Ishikawa (cell line): Measurements from ENCODE around the gene NRG3.

Source experiments
- CEBPB ChIP-seq: IDR thresholded peaks from 2 replicates; pipeline ENCODE4 v1.6.1; 2012
- CREB1 ChIP-seq: IDR thresholded peaks from 2 replicates; pipeline ENCODE4 v1.6.1; 2012; ENCODE audit warnings: low read depth
- EGR1 ChIP-seq: IDR thresholded peaks from 2 replicates; pipeline ENCODE4 v1.6.1; 2012
- EP300 ChIP-seq: IDR thresholded peaks from 2 replicates; pipeline ENCODE4 v1.6.1; 2012; ENCODE audit warnings: borderline replicate concordance
- FOXM1 ChIP-seq: IDR thresholded peaks from 2 replicates; pipeline ENCODE4 v1.6.1; 2012; ENCODE audit warnings: low read depth, borderline replicate concordance
- MAX ChIP-seq: IDR thresholded peaks from 2 replicates; pipeline ENCODE4 v1.6.1; 2012
- NFIC ChIP-seq: IDR thresholded peaks from 2 replicates; pipeline ENCODE4 v1.6.1; 2012
- RAD21 ChIP-seq: IDR thresholded peaks from 2 replicates; pipeline ENCODE4 v1.6.1; 2012; ENCODE audit warnings: low read depth
- REST ChIP-seq: IDR thresholded peaks from 2 replicates; pipeline ENCODE4 v1.6.1; 2012; ENCODE audit warnings: low read depth, mild to moderate bottlenecking
- TAF1 ChIP-seq: IDR thresholded peaks from 2 replicates; pipeline ENCODE4 v1.6.1; 2012; ENCODE audit warnings: low read depth, mild to moderate bottlenecking
- TCF12 ChIP-seq: IDR thresholded peaks from 2 replicates; pipeline ENCODE4 v1.6.1; 2012; ENCODE audit warnings: low read depth
- TEAD4 ChIP-seq: IDR thresholded peaks from 2 replicates; pipeline ENCODE4 v1.6.1; 2012
- USF1 ChIP-seq: IDR thresholded peaks from 2 replicates; pipeline ENCODE4 v1.6.1; 2012
- YY1 ChIP-seq: IDR thresholded peaks from 2 replicates; pipeline ENCODE4 v1.6.1; 2012; ENCODE audit warnings: low read depth
- ZBTB7A ChIP-seq: IDR thresholded peaks from 2 replicates; pipeline ENCODE4 v1.6.1; 2012; ENCODE audit warnings: low read depth

Gene NRG3

GRCh38 chr10:82982110-82982608 lies 1107.2 kb downstream of the NRG3 start:
- no peak for TF ChIP-seq CEBPB
- TF ChIP-seq TEAD4: no peak
- TF ChIP-seq YY1: no peak

GRCh38 chr10:82986216-82986615 lies 1111.2 kb downstream of the NRG3 start:
- no peak for TF ChIP-seq EGR1
- no peak for TF ChIP-seq FOXM1
- no peak for TF ChIP-seq TCF12
- TF ChIP-seq REST: no peak
- TF ChIP-seq MAX: no peak
- TF ChIP-seq CEBPB: no peak

- no peak for TF ChIP-seq TCF12
- no peak for TF ChIP-seq TAF1
- TF ChIP-seq REST: no peak
- no peak for TF ChIP-seq EGR1
- TF ChIP-seq YY1: no peak
- TF ChIP-seq TEAD4: no peak
- TF ChIP-seq ZBTB7A: no peak
- no peak for TF ChIP-seq CREB1
- TF ChIP-seq USF1: no peak
- TF ChIP-seq EP300: no peak
- no peak for TF ChIP-seq MAX
- no peak for TF ChIP-seq CEBPB
- TF ChIP-seq RAD21: no peak
- no peak for TF ChIP-seq NFIC
- no peak for TF ChIP-seq FOXM1
Observed at GRCh38 chr10:83007510-83007909, 1132.5 kb downstream of the NRG3 start.

- no peak for TF ChIP-seq YY1
- TF ChIP-seq RAD21: no peak
- no peak for TF ChIP-seq EP300
- no peak for TF ChIP-seq TAF1
- no peak for TF ChIP-seq TEAD4
- no peak for TF ChIP-seq NFIC
- TF ChIP-seq REST: no peak
- no peak for TF ChIP-seq USF1
- no peak for TF ChIP-seq TCF12
- no peak for TF ChIP-seq MAX
- no peak for TF ChIP-seq FOXM1
- no peak for TF ChIP-seq CEBPB
- TF ChIP-seq ZBTB7A: no peak
- TF ChIP-seq EGR1: no peak
- TF ChIP-seq CREB1: no peak
Observed at GRCh38 chr10:83012866-83013265, 1137.9 kb downstream of the NRG3 start.

GRCh38 chr10:83017076-83017867 lies 1142.3 kb downstream of the NRG3 start:
- TF ChIP-seq CEBPB (no peak), CREB1 (no peak), USF1 (no peak), TCF12 (no peak), YY1 (no peak), MAX (no peak), ZBTB7A (no peak), TEAD4 (no peak), RAD21 (no peak), REST (no peak), EGR1 (no peak), FOXM1 (no peak), NFIC (no peak), EP300 (no peak), TAF1 (no peak)
